Suprapubic skin (tissue), 3 donors: ENCODE data around the gene CHD2.

Experiments used
- POLR2AphosphoS5 ChIP-seq, 3 donors: sonication (generic); formaldehyde crosslinking; IDR thresholded peaks; one replicate each; pipeline ENCODE4 v1.6.1; 2017; ENCODE audit warnings: antibody characterized with exemption in 3 of 3
- TF ChIP-seq, protein P1 (sequence below), 2 donors: fragments of 200-600 bp in 1 of 2; fragments of 450-650 bp in 1 of 2; sonication (generic) in 1 of 2; IDR thresholded peaks; one replicate each; pipeline ENCODE4 v1.5.1; 2016 to 2019; ENCODE audit warnings: antibody characterized with exemption in 2 of 2, mild to moderate bottlenecking in 1 of 2, moderate library complexity in 1 of 2

DNA sequence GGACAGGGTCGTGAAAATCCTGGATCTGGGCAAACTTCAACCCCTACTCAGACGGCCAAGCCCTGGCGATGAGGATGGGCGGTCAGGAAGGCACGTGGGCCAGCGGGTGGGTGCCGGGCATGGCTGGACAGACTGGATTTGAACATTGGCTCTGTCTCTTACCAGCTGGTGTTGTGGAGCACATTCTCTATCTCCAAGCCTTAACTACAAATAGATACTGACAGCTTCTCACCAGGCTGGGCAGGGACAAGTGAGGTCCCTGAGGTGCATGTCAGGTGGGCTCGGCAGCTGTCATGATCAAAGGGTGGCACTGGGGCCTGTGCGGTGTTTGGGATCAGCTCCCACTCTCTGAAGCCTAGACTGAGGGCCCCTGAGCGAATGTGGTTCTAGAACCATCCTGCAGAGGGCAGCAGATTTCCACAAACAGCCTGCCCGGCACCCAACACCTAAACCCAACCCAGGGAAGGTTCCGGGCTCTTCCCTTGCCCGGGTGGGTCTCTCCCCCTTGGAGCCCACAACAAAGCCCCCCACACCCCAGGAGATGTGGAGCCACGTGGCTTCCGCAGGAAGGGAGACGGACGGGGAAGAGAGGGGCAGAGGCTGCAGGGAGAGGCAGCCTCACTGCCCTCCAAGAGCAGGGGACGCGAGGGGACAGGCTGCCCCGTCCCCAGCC is 130.4 kb downstream of the CHD2 start:
- no peak for TF ChIP-seq POLR2AphosphoS5 (IDR thresholded peaks at IDR 0.05)
- TF ChIP-seq, protein P1, sequence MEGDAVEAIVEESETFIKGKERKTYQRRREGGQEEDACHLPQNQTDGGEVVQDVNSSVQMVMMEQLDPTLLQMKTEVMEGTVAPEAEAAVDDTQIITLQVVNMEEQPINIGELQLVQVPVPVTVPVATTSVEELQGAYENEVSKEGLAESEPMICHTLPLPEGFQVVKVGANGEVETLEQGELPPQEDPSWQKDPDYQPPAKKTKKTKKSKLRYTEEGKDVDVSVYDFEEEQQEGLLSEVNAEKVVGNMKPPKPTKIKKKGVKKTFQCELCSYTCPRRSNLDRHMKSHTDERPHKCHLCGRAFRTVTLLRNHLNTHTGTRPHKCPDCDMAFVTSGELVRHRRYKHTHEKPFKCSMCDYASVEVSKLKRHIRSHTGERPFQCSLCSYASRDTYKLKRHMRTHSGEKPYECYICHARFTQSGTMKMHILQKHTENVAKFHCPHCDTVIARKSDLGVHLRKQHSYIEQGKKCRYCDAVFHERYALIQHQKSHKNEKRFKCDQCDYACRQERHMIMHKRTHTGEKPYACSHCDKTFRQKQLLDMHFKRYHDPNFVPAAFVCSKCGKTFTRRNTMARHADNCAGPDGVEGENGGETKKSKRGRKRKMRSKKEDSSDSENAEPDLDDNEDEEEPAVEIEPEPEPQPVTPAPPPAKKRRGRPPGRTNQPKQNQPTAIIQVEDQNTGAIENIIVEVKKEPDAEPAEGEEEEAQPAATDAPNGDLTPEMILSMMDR (IDR thresholded peaks at IDR 0.05): peak; percentile 54 to 80
